Spleen (tissue), 7 donors: ENCODE results near the gene ORMDL3.

Experiments
- CTCF ChIP-seq, 11 experiments: fragments of 200-600 bp in 7 of 11; fragments of 450-650 bp in 4 of 11; sonication (generic) in 4 of 11; IDR thresholded peaks in 8 of 11; conservative IDR thresholded peaks in 3 of 11; 1 replicate in 7 of 11; 2 replicates in 4 of 11; pipeline versions ENCODE4 v1.4.0 to v1.8.0; 2016 to 2021; ENCODE audit warnings: antibody characterized with exemption in 11 of 11, inconsistent platforms in 4 of 11, mild to moderate bottlenecking in 1 of 11
- POLR2A ChIP-seq, 3 donors: fragments of 450-650 bp; IDR thresholded peaks; one replicate each; pipeline ENCODE4 v1.5.1; 2017; ENCODE audit warnings: antibody characterized with exemption in 3 of 3, mild to moderate bottlenecking in 1 of 3
- donor health status: DM: no; HTN: no; CAD: no; lungs with moderate emphysema.
- donor health status: DM: no; HTN: no; CAD: no.
- donor health status: DM: no; HTN: no; CAD: no.

GRCh38 chr17:39973496-39973895 lies 46.1 kb upstream of the ORMDL3 start:
- TF ChIP-seq POLR2A (IDR thresholded peaks at IDR 0.05): no peak
- no peak for TF ChIP-seq CTCF (IDR thresholded peaks at IDR 0.05 in 8 of 11, conservative IDR thresholded peaks at IDR 0.05 in 3 of 11)
